Activated T-cell treated with anti-CD3 and anti-CD28 coated beads for 48 hours (primary cell): ENCODE results near the gene RAD21L1.

Experiments used
- DNase-seq: peaks from one replicate; pipeline ENCODE4 v3.0.0-alpha.2; 2020; ENCODE audit warnings: low read depth

RAD21L1 gene

GRCh38 chr20:1225783-1226654, at the start of gene RAD21L1:
TSS of gene RAD21L1 (plus strand) at chr20:1226044. CDS start at chr20:1228454, 2,410 bp downstream.
- peak; percentile 73 for DNase-seq

GRCh38 chr20:1177680-1178079, 48.2 kb upstream of the RAD21L1 start:
- no peak for DNase-seq

- DNase-seq = no peak
These were observed 47.7 kb upstream of the RAD21L1 start for GRCh38 chr20:1178103-1178502.

- DNase-seq = no peak
These were observed 47.2 kb upstream of the RAD21L1 start for GRCh38 chr20:1178623-1179022.

DNA sequence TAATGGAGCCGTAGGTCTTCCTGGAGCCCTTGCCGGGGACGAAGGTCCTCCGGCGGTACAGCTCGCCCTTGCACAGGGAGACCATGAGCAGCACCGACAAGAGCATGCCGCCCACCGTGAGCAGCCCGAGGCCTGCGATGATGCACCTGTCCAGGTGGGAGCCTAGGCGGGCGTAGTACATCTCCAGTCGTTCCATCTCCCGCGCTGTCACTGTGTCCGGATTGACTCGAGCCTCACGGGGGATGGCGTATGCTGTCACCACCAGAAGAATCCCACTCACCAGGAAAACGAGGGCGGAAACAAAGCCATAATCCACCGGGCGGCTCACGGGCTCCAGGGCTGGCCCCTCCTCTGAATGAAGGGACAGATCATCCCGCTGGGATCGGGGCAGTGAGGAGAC, 44.9 kb upstream of the RAD21L1 start:
- DNase-seq = no peak

DNA sequence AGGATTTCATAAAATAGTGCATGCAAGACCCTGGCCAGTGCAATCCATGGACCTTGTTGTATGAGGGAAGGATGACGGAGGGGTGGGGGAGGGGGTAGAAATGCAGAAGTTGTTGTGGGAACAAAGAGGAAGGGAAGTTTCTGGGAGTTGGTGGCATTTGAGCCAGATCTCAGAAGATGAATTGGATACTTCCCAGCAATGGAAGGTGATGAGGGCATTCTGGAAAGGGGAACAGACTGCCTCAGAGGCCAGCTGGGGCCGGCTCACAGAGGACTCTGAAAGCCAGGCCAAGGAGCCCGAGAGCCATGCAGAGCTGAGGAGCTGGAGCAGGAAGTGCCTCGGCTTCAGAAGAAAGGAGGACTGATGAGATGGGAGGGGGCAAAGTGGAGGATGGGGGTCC, 43.7 kb upstream of the RAD21L1 start:
- no peak for DNase-seq

- no peak for DNase-seq
These were observed 42.7 kb upstream of the RAD21L1 start for GRCh38 chr20:1183153-1183552.

DNA sequence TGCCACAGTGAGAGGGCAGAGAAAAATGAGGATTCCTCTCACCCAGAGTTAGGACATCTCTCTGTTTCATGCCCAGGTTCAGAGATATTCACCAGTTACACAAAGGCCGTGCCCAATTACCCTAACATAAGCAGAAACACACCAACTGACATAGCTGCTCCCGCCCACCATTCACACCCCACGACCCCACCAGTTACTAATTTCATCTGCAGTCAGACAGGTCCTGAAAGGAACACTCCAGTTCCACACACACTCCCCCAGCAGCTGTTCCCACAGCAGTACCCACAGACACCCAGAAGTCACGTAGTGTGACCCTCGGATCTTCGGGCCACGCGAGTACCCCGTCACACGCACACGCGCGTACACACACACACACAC, 41.6 kb upstream of the RAD21L1 start:
- no peak for DNase-seq

DNA sequence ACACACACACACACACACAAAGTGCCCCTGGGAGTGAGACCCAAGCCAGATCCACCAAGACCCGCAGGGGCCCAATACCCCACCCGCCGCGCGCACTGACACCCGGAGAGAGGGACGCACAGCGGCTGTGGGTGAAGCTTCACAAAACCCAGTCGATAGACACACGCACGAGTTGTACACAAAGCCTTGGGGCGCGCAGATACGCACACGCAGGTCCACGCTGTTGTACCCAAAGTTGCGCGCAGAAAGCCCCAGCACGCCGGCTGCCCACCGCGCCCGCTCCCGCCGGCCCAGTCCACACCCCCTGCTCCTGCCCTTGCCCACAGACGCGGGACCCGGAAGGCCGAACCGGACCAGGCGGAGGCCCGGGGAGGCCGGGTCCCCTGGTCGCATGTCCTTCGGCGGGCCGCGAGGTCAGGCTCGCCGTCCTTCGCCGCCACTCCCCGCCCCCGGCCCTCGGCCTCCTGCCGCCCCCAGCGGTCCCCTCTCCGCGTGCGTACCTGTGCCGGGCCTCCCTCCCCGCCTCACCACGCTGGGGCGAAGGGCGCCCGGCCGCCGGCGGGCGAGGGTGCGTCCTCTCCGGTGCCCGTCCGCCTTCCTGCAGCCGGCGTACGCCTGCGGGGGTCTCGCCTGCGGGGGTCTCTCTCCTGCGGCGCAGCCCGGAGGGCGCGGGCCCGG, 41.1 kb upstream of the RAD21L1 start, which contains the start of gene TMEM74B:
TSS of gene TMEM74B (minus strand) at position 344 of the 678 bp plus-strand sequence. CDS start 1,180 bp downstream, outside the sequence.
- no peak for DNase-seq

GRCh38 chr20:1185316-1185741, 40.5 kb upstream of the RAD21L1 start:
- no peak for DNase-seq

DNA sequence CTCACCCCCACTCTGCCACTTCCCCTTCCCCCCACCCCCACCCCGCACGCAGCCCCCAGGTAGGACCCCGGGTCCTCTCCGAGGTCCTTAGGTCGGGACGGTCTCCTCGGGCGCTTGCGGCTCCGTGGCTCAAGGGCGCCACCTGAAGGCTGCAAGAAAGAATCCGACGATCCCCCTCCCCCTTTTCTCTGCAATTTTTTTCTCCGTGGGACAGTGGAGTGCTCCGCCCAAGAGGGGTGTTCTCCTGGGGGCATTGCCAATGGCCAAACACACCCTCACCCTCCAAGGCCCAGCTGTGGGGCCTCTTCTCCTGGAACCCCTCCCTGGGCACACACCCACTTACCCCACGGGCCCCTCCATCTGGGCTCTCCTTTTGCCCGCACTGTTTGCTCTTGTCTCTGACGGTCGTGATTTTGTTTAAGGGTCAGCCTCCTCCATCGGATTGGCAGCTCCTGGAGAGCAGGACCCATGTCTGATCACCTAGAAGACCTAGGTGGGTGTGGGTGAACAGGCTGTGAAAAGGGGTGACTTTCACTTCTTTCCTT, 40.0 kb upstream of the RAD21L1 start:
- DNase-seq = peak; percentile 57

DNA sequence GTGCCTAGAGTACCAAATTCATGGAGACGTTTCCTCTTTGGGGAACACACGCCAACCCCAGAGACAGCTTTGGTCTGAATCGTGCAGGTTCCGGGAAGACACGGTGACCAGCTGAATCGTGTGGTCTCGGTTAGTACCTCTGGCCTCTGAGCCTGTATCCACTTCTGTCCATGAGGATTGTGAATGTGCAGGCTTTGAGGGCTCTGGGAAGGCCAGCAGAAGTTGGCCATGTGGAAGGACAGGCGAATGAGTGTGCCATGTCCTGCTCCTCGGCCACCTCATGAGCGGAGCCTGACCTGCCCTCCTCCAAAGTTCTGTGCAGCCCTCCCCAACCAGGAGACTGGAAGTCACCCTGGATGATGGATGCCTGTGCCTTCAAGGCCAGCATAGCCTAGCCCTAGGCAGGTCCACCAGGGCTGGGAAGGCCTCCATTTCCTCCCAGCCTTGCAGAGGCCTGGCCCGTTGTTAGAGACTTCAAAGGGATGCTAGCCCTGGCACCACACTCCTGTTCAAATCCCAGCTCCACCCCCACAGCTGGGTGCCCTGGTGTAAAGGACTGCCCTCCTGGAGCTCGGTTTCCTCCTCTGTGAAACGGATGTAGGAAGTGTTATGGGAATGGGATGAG, 39.4 kb upstream of the RAD21L1 start:
- DNase-seq = no peak

GRCh38 chr20:1187605-1188171, 38.2 kb upstream of the RAD21L1 start:
- no peak for DNase-seq

DNA sequence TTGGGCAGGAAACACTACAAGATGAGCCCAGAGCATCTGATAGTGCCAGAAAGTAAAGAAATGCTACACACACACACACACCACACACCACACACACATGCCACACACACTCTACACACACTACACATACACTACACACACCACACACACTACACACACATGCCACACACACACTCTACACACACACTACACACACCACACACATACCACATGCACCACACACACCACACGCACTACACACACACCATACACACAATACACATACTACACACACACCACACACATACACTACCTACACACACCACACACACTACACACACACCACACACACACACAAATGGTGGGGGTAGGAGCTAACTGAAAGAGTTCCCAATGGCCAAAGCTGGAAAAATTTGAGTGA, 37.5 kb upstream of the RAD21L1 start:
- no peak for DNase-seq

DNA sequence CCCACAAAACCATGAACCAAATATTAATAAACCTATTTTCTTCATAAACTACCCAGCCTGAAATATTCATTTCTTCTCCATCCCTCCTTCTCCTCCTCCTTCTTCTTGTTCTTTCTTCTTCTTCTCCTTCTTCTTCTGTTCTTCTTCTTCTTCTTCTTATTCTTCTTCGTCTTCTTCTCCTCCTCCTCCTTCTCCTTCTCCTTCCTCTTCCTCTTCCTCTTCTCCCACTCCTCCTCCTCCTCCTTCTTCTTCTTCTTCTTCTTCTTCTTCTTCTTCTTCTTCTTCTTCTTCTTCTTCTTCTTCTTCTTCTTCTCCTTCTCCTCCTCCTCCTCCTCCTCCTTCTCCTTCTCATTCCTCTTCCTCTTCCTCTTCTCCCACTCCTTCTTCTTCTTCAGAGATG, 36.0 kb upstream of the RAD21L1 start:
- DNase-seq = no peak

GRCh38 chr20:1190847-1191246, 35.0 kb upstream of the RAD21L1 start:
- no peak for DNase-seq

DNA sequence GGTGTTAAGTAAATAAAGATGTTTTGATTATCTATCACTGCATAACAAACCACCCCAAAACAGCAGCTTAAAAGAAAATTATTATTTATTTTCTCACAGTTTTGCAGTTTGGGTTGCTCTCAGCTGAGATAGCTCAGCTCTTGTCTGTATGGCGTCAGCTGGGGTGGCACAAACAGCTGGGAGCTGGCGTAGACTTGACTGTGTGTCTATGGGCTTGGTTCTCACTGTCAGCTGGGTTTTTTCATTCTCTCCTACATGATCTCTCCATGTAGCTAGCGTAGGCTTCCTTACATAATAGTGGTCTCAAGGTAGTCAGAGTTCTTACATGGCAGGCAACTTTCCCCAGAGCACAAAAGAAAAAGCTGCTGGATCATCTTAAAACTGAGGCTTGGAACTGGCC, 34.5 kb upstream of the RAD21L1 start:
- no peak for DNase-seq

DNA sequence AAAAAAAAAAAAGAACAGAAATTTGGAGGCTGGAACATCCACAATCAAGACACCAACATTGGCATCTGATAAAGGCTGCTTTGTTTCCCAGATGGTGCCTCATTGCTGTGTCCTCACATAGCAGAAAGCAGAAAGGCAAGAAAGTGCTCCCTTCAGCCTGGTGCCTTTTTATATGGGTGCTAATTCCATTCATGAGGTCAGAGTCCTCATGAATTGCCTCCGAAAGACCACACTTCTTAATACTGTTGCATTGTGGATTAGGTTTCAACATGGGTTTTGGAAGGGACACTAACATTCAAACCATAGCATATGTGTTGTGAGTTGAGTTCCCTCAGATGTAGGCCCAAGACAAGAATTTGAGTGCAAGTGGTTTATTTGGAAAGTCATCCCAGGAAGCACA, 30.6 kb upstream of the RAD21L1 start:
- DNase-seq = no peak

DNA sequence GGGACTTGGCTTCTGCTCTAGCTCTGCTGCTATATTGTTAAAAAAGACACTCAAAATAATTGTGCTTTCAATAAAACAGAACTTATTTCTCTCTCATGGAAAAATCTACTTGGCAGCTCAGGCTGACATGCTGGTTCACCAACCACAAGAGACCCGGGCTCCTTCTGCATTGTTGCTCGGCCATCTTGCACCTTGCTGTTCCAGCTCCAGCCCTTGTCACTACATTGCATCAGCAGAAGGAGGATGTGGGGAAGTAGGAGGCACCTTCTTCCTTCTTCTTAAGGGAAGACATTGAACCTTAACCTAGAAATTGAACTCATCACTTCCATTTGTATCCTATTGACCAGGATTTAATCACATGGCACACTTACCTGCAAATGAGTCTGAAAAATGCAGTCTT, 29.2 kb upstream of the RAD21L1 start:
- no peak for DNase-seq

DNA sequence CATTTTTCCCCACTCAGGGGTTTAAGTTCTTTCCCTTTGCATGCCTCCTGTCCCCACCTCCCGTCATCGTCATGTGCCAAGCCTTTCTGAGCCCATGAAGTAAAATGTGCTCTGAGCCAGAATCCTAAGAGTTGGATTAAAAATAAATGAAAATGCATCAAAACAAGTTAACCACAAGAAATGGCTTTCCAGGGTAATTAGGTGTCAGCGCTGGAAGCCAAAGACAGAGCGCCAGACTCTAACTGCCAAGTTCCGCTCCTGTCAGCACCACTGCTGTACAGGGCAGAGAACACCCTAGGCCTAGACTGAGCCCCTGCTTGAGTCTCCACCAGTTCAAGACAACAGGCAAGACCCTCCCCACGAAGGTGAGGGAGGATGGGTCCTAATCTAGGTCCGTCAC, 28.0 kb upstream of the RAD21L1 start:
- DNase-seq = no peak

DNA sequence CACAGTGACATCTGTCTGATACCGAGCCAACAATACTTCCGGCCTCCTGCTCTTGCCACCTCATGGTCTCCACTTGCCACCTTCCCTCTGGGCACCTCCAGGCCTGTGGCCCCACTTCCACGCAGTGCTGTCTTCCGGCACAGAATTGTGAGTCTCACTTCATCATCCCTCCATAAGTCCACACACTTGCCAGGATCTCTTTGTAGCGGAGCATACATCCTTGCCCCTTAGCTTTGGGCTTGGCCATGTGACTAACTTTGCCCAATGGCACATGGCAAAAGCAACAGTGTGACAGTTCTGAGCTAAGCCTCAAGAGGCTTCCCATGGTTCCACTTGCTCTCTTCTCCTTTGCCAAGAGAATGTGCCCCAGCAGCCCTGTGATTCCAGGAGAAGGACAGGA, 27.1 kb upstream of the RAD21L1 start:
- DNase-seq = no peak

DNA sequence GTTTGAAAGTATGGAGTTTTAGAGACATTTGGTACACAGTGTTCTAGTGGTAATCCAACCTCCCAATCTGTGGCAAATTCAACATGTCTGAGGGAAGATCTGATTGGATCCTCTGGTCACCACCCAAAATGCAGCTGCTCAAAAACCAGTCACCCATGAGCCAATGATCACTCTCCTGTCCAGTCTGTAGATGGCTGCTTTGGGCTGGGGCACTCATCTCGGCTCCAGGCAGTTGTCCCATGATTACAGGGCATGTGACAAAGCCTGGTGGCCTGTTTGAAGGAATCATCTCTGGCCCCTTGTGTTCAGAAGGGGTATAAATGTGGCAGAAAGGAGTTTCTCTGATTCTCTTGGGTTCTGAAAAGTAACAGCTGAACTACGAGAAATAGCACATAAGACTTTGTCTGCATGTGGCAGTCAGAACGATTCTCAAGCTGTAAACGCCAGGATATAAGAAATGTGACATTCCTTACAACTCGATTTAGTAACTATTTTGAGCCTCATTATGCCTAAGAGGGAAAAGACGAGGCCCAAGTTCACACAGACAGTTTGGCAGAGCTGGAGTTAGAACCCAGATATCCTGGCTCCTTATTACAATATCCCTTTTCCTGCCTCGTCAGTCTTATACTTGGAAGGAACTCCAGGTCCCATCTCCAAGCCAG, 26.5 kb upstream of the RAD21L1 start:
- DNase-seq = no peak
